Stimulated activated CD4-positive, alpha-beta T cell treated with anti-CD3 and anti-CD28 coated beads, TNF-alpha, amount 100 ng/mL, for 4 hours (primary cell): Measurements from ENCODE around the gene PTPA.

Experiments used
- DNase-seq, 3 experiments: peaks; one replicate each; pipeline ENCODE4 v3.0.0-alpha.2; 2020; ENCODE audit warnings: low read depth in 3 of 3

The PTPA gene

GRCh38 chr9:129137292-129138143 lies 26.3 kb downstream of the PTPA start:
- DNase-seq, result no peak

- no peak for DNase-seq
Observed at GRCh38 chr9:129138144-129138462, 26.9 kb downstream of the PTPA start.

GRCh38 chr9:129138476-129139232 lies 27.4 kb downstream of the PTPA start:
- DNase-seq, result no peak

DNA sequence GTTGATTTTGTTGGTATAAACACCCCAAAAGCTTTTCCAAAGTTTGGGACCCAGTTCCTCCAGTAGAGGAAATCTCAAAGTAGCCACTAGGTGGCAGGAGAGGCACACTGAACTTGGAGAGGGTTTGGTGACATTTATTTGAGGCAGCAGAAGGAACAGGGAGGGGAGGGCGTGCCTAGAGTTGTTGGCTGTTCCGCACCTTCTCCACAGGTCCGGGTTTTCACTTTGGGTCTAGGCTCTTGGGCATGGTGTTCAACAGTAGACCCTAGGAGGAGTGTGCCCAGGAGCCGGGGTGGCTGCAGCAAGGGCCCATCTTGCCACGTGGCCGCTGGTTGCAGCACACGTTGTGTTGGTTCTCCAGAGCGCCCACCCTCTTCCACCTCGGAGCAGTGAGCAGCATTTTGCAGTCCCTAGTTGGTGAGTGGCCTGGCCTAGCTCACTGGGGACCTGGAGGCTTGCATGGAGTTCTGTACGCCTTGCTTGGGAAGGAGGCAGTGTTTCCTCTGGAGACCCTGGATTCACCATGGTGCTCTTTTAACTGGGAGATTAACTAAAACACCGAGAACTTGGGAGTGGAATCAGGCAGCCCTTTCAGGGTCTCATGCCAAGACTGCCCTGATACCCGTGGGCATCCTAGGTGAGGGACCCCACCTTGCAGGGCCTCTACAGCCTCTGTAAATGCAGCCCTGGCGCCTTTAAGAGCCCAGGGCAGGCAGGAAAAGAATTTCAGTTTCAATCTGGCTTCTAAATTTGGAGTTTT lies 28.2 kb downstream of the PTPA start:
- peak; percentile 36 to 66 (median 48) for DNase-seq

GRCh38 chr9:129139993-129140396 lies 28.8 kb downstream of the PTPA start:
- peak; percentile 39 to 71 (median 66) for DNase-seq

DNA sequence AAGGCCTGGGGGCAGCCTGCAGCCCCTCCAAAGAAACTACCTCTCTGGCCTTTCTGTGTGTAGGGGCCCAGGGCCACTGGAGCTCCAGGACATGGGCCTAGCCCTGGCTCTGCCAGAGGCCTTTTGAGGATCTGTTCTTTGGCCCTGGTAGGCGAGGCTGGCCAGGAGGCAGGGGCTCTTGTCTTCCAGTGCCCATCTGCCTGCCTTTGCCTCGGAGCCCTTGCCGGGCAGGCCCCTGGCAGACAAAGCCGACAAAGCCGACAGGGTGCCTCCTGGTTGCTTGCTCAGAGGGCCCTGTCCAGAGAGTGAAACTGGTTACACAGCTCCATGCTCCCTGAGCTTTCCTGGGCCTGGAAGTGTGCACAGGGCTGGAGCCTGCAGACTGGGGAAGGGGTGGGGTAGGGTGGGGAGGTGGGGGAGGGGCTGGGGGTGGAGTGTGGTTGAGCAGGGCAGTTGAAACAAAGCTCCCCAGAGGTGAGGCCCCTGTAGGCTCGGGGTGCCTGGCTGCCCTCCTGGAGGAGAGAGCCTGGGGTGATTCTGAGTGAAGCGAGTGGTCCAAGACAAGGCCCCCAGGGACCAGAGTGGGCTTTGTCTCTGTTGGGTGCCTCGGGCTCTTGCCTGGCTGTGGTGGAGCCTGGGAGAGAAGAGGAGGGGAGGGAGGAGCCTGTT lies 29.3 kb downstream of the PTPA start:
- DNase-seq, result no peak

GRCh38 chr9:129141066-129142041 lies 30.1 kb downstream of the PTPA start:
- DNase-seq, result no peak

GRCh38 chr9:129142138-129142935 lies 31.1 kb downstream of the PTPA start:
- DNase-seq, result no peak

GRCh38 chr9:129143031-129143927 lies 32.1 kb downstream of the PTPA start:
- DNase-seq, result peak; percentile 53 to 64 (median 63)

DNA sequence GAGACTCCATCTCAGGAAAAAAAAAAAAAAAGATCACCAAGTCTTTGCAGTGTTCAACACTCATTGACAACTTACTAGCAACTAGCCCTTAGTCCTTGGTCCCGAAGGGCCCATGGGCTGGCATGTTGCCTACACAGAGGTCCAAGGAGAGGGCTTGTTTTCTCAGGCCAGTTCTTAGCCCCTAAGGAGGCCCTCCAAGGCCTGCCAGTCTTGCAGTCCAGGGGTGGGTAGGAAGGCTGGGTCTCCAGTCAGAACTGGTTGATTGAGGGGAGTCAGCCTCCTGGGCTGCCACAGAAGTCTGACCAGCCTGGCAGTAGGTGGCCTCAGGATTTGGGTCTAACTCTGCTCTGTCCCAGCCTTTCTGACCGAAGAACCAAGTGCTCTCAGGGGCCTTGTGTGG lies 34.1 kb downstream of the PTPA start:
- no peak for DNase-seq

- DNase-seq, result no peak
Observed at GRCh38 chr9:129145841-129146292, 34.7 kb downstream of the PTPA start.

DNA sequence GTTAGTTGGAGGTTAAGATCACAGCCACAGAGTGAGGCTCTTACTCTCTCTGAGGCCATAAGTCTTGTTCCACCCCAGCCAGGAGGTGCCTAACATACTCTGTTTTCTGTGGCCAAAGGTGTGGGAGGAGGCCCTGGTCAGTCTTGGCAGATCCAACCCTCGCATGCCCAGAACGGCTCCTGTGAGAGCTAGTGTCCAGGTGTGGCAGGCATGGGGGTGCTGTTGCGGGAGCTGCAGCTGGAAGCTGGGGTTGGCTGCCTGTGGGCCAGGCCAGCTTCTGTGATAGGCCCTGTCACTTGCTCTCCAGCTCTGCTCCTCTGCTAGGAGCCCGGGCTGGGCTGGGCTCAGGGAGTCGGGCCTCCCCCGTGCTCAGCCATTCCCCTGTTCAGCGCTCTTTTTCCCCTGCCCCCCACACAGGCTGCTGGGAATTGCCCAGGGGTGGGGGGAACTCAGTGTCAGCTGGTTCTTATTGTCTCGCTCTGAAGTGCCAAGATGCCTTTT lies 35.3 kb downstream of the PTPA start:
- DNase-seq, result no peak

DNA sequence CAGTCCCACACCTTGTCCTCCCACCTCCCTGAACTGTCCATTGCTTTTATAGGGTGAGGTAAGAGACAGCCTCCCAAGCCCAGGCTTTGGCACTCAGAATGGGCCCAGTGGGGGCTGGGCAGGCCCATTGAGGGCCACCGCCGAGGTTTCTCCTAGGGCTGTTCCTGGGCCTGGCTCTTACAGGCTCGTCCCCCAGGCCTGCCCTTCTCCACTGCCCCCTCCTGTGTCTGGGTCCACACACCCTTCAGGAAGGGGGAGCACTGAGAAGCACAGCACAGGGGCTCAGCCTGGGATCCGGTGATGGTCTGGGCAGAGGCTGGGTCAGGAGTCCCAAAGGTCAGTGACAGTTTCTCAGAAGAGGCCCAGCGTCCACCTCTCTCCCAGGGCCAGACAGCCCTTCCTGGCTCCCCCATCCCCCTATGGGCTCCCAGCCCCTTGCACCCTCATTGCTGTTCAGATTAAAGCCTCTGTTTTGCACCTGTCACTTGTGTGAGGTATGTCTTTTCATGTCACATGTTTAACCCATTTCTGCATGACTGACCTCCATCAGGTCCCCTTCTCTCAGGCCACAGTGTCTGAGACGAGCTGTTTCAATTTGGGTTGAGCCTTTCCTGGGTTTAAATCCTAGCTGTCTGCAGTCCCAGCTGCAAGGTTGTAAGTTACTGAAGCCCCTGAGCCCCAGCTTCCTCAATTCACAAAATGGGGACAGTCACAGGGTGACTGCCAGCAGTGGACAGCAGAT lies 37.4 kb downstream of the PTPA start:
- no peak for DNase-seq

- DNase-seq, result no peak
Observed at GRCh38 chr9:129149442-129149841, 38.2 kb downstream of the PTPA start.

GRCh38 chr9:129150122-129150521 lies 38.9 kb downstream of the PTPA start:
- DNase-seq, result no peak

DNA sequence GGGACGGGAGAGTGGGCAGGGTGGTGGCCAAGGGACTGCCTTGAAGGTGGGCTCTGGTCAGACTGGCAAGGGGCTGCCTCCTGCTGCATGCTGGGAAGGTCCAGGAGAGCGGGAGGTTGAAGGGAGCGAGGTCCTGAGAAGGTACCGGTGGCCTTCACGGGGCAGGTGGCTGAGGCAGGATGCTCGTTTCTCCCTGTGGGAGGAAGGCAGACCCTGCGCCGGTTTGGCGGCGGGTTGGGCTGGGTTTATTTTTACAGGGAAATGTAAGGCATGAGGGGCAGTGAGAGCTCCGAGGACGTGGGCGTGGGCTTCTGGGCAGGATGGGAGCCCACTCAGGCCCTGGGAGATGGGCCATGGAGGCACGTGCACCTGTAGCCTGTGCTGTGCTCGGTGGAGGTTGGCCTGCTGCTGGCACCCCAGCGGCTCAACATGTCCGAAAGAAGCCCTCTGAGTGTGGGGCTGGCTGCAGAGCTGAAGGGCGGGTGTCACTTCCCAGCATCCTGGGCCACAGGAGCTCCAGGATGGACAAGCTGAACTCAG lies 39.5 kb downstream of the PTPA start:
- no peak for DNase-seq

GRCh38 chr9:129151469-129151868 lies 40.3 kb downstream of the PTPA start:
- DNase-seq, result no peak
